WI38 (cell line): ENCODE data around the gene MEI4.
"Not testable (repeated sequence)": the region's sequence is repeated elsewhere in the genome, so short reads cannot be mapped to it uniquely, and the experiment has no call there.

ENCODE experiments used
- H3K4me3 ChIP-seq: 2 replicates; pipeline ENCODE4 v1.5.1; 2011; ENCODE audit warnings: low read depth, mild to moderate bottlenecking, control low read depth, low read length
- TF ChIP-seq, protein P1 (sequence below): IDR thresholded peaks from 2 replicates; pipeline ENCODE4 v1.5.1; 2012; ENCODE audit warnings: low read depth, mild to moderate bottlenecking, control low read depth, low read length

The MEI4 gene

DNA sequence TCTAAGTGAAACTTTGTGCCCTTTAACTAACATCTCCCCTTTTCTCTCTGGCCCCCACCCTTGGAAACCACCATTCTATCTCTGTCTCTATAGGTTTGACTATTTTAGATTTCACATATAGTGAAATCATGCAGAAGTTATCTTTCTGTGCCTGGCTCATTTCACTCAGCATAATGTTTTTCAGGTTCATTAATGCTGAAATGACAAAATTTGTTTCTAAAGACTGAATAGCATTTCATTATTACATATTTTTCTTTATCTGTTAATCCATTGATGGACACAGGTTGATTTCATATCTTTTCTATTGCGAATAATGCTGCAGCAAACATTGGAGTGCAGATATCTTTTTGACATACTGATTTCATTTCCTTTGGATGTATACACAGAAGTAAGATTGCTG, 30.7 kb downstream of the MEI4 start:
- no peak overlapping the region for H3K4me3 ChIP-seq
- TF ChIP-seq, protein P1, sequence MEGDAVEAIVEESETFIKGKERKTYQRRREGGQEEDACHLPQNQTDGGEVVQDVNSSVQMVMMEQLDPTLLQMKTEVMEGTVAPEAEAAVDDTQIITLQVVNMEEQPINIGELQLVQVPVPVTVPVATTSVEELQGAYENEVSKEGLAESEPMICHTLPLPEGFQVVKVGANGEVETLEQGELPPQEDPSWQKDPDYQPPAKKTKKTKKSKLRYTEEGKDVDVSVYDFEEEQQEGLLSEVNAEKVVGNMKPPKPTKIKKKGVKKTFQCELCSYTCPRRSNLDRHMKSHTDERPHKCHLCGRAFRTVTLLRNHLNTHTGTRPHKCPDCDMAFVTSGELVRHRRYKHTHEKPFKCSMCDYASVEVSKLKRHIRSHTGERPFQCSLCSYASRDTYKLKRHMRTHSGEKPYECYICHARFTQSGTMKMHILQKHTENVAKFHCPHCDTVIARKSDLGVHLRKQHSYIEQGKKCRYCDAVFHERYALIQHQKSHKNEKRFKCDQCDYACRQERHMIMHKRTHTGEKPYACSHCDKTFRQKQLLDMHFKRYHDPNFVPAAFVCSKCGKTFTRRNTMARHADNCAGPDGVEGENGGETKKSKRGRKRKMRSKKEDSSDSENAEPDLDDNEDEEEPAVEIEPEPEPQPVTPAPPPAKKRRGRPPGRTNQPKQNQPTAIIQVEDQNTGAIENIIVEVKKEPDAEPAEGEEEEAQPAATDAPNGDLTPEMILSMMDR = no peak

DNA sequence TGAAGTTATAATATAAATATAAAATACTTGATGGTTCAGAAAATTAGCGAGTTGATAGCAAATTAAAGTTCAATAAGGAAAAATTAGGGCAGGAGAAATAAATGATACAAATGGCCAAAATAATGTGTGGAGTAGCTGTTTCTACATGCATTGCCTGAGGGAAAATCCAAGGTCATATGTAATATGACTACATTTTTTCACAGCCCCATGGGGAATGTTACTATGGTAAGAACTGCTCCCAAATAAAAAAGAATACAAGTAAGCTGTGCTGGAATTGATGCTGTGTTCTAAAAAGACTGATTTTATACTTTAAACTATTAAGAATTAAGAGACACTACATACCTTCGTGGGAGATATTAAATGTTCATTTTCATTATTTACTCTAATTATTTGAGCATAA, 34.1 kb downstream of the MEI4 start:
- no peak overlapping the region for H3K4me3 ChIP-seq
- TF ChIP-seq, protein P1 = no peak

GRCh38 chr6:77688649-77689048, 35.8 kb downstream of the MEI4 start:
- TF ChIP-seq, protein P1 = no peak
- H3K4me3 ChIP-seq = no peak overlapping the region

DNA sequence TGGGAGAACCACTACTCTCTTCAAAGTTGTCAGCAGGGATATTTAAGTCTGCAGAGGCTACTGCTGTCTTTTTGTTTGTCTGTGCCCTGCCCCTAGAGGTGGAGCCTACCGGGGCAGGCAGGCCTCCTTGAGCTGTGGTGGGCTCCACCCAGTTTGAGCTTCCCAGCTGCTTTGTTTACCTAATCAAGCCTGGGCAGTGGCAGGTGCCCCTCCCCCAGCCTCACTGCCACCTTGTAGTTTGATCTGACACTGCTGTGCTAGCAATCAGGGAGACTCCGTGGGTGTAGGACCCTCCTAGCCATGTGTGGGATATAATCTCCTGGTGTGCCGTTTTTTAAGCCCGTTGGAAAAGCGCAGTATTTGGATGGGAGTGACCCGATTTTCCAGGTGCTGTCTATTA, 47.3 kb downstream of the MEI4 start:
- not testable (repeated sequence) for H3K4me3 ChIP-seq

GRCh38 chr6:77707603-77708002, 54.8 kb downstream of the MEI4 start:
- TF ChIP-seq, protein P1 = no peak
- H3K4me3 ChIP-seq = no peak overlapping the region

GRCh38 chr6:77715588-77715987, 62.7 kb downstream of the MEI4 start:
- no peak overlapping the region for H3K4me3 ChIP-seq
- TF ChIP-seq, protein P1 = no peak

DNA sequence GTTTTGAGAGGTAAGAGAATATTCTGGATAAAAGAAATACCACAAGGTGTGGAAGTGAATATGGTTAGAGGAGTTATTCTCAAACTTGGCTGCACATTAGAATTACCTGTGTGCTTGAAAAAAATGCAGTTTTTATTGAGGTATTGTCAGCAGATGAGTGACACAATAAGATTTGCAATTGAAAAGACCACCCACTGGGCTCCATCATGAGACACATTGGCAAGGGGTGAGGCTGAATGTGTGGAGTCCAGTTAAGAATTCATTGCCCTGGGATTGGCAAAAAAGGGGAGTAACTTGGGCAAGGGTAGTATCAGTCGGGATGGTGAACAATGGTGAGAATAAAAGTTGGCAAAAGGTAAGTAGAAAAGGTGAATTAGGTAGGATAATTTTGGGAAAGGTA, 63.5 kb downstream of the MEI4 start:
- no peak overlapping the region for H3K4me3 ChIP-seq
- TF ChIP-seq, protein P1 = no peak

DNA sequence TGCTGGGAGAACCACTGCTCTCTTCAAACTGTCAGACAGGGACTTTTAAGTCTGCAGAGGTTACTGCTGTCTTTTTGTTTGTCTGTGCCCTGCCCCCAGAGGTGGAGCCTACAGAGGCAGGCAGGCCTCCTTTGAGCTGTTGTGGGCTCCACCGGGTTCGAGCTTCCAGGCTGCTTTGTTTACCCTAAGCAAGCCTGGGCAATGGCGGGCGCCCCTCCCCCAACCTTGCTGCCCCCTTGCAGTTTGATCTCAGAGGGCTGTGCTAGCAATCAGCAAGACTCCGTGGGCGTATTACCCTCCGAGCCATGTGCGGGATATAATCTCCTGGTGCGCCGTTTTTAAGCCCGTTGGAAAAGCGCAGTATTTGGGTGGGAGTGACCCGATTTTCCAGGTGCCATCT, 83.2 kb downstream of the MEI4 start:
- not testable (repeated sequence) for H3K4me3 ChIP-seq

DNA sequence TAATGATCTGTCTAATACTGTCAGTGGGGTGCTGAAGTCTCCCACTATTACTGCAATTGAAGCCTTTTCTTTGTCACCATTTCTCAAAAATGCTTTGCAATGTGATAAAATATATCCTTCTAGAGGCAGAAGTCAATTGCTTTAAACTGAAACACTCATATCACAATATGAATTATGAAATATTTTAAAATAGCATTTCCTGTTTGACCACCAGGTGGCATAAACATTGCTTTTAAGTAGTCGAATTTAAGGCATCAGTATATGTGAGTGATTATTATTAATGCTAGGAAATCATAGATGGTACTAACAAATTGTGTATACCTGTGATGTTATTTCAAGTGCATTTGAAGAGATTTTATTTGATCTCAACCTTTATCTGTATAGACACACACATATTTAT, 87.5 kb downstream of the MEI4 start:
- TF ChIP-seq, protein P1 = no peak; the same call in 1 of the 2 replicates

GRCh38 chr6:77752156-77752555, 99.3 kb downstream of the MEI4 start:
- not testable (repeated sequence) for H3K4me3 ChIP-seq

More for the DNA sequence above, 87.5 kb downstream of the MEI4 start:
- no peak overlapping the region for H3K4me3 ChIP-seq
